ENCODE results near the gene PRF1.
"Not testable (repeated sequence)": the region's sequence is repeated elsewhere in the genome, so short reads cannot be mapped to it uniquely, and the experiment has no call there.

Gene PRF1

GRCh38 chr10:70602665-70603448, at the start of gene PRF1:
TSS of gene PRF1 (minus strand) at chr10:70602741. CDS start at chr10:70600902, 1,839 bp downstream.
- no peak for FAIRE-seq

- FAIRE-seq: no peak
Measured at GRCh38 chr10:70651661-70652060, 49.1 kb upstream of the PRF1 start.

- no peak for FAIRE-seq
Measured at GRCh38 chr10:70650718-70651117, 48.2 kb upstream of the PRF1 start.

GRCh38 chr10:70650104-70650503, 47.6 kb upstream of the PRF1 start:
- no peak for FAIRE-seq

- no peak for FAIRE-seq
Measured at GRCh38 chr10:70649526-70649925, 47.0 kb upstream of the PRF1 start.

- FAIRE-seq: no peak
Measured at GRCh38 chr10:70648427-70648826, 45.9 kb upstream of the PRF1 start.

- FAIRE-seq: no peak
Measured at GRCh38 chr10:70647086-70647485, 44.5 kb upstream of the PRF1 start.

- not testable (repeated sequence) for FAIRE-seq
Measured at GRCh38 chr10:70644959-70645358, 42.4 kb upstream of the PRF1 start.

GRCh38 chr10:70643272-70643671, 40.7 kb upstream of the PRF1 start:
- not testable (repeated sequence) for FAIRE-seq

- not testable (repeated sequence) for FAIRE-seq
Measured at GRCh38 chr10:70639640-70640383, 37.3 kb upstream of the PRF1 start.

- FAIRE-seq: not testable (repeated sequence)
Measured at GRCh38 chr10:70634515-70634914, 32.0 kb upstream of the PRF1 start.

- FAIRE-seq: no peak
Measured at GRCh38 chr10:70634011-70634410, 31.5 kb upstream of the PRF1 start.

- not testable (repeated sequence) for FAIRE-seq
Measured at GRCh38 chr10:70631735-70632134, 29.2 kb upstream of the PRF1 start.

- FAIRE-seq: no peak
Measured at GRCh38 chr10:70629338-70629737, 26.8 kb upstream of the PRF1 start.

GRCh38 chr10:70626056-70626455, 23.5 kb upstream of the PRF1 start:
- no peak for FAIRE-seq

- no peak for FAIRE-seq
Measured at GRCh38 chr10:70622981-70623844, 20.7 kb upstream of the PRF1 start.

- FAIRE-seq: no peak
Measured at GRCh38 chr10:70622541-70622940, 20.0 kb upstream of the PRF1 start.

GRCh38 chr10:70621503-70622078, 19.1 kb upstream of the PRF1 start:
- FAIRE-seq: no peak

GRCh38 chr10:70620020-70620289, 17.4 kb upstream of the PRF1 start:
- no peak for FAIRE-seq

- FAIRE-seq: no peak
Measured at GRCh38 chr10:70619271-70620019, 16.9 kb upstream of the PRF1 start.

- no peak for FAIRE-seq
Measured at GRCh38 chr10:70618663-70619062, 16.1 kb upstream of the PRF1 start.
